GM19035 (cell line): ENCODE data around the gene CFAP91.

Source experiments
- ATAC-seq: cut with Tn5 transposase; IDR thresholded peaks from one replicate; pipeline ENCODE4 v1.9.1; 2021; ENCODE audit not compliant: unreplicated experiment

CFAP91 gene

DNA sequence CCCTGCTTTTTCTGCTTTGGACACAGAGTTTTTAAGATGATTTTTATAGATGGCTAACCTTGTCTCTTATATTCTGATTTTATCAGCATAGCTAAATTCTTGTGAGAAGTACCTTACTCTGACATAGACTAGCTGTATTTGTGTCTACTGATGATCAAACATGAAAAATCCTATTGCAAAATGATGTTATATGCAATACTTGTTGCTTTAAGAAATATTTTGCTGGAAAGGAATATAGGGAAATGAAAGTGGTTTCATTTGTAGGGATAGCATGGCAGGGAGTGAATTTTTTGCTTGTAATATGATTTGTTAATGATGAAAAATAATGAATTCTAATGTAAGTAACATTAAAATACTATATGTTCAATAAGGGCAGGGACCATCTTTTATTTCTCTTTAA lies 35.9 kb downstream of the CFAP91 start:
- no peak for ATAC-seq

DNA sequence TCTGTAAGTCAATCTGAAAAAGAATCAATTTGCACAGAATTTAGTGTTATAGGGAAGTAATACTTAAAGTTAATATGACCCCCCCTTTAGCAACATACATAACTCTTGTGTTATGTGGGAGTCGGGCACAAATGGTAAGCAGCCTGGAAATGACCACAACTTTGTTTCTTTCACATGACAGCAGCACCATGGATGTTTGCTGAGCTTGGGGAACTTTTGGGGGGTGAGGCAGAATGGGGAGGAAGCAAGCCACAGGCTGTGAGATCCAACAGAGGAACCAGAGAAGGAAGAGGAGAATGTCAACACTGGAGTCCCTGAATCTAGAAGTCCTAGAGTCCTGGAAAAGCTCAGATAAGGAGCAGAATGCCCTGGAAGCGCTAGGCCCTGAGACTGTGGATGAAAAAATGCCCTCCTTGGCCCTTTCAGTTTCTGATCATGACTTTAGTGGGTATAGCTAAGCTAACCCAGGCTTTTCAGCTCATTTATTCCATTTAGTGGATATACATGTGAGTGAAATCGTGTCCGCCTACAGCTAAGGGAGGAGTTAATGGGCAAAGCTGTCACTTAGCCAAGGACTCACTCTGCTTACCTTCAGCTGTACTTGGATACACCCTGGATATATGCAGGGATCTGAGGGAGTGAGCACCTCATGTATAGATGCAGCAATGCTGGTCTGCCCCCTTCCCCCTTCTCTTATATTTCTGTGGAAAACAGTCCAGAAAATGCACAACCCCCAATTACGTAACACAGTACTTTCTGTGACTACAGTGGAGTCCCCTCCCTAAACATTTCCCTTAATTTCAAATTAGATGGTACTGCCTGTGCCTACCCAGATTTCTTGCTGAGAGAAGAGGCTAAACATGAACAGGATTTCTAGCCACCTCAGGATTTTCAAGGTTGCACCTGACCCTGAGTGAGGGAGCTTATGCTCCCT lies 39.1 kb downstream of the CFAP91 start:
- ATAC-seq, result no peak

- no peak for ATAC-seq
Measured at GRCh38 chr3:119743921-119744320, 41.1 kb downstream of the CFAP91 start.

- no peak for ATAC-seq
Measured at GRCh38 chr3:119745942-119746341, 43.1 kb downstream of the CFAP91 start.

GRCh38 chr3:119746423-119746822 lies 43.6 kb downstream of the CFAP91 start:
- ATAC-seq, result no peak

- ATAC-seq, result no peak
Measured at GRCh38 chr3:119747357-119747756, 44.5 kb downstream of the CFAP91 start.

DNA sequence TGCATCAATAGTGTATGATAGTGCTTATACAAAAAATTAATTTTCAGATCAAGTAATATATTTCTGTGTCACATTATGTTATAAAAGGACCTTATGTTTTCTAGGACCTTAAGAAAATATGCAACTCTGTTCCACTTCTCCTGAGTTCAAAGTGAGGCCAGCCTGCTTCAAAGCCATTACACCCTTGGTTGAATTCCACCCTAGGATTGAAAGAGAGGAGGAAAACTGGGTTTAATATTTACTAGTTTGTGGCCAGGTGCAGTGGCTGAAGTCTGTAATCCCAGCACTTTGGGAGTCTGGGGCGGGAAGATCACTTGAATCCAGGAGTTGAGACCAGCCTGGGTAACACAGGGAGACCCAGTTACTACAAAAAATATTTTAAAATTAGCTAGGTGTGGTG lies 46.2 kb downstream of the CFAP91 start:
- no peak for ATAC-seq

GRCh38 chr3:119751423-119751822 lies 48.6 kb downstream of the CFAP91 start:
- ATAC-seq, result no peak
